CD4-positive, alpha-beta T cell treated with Interleukin-21 for 1 hour (primary cell): Measurements from ENCODE around the gene SKOR1.

Source experiments
- DNase-seq: peaks from one replicate; pipeline ENCODE4 v3.0.0-alpha.2; 2020

The SKOR1 gene

GRCh38 chr15:67832897-67833709 is 7.8 kb downstream of the SKOR1 start:
- DNase-seq, result no peak

GRCh38 chr15:67833710-67834511 is 8.6 kb downstream of the SKOR1 start:
- peak; percentile 35 for DNase-seq

GRCh38 chr15:67834581-67835296 is 9.4 kb downstream of the SKOR1 start:
- DNase-seq, result no peak

DNA sequence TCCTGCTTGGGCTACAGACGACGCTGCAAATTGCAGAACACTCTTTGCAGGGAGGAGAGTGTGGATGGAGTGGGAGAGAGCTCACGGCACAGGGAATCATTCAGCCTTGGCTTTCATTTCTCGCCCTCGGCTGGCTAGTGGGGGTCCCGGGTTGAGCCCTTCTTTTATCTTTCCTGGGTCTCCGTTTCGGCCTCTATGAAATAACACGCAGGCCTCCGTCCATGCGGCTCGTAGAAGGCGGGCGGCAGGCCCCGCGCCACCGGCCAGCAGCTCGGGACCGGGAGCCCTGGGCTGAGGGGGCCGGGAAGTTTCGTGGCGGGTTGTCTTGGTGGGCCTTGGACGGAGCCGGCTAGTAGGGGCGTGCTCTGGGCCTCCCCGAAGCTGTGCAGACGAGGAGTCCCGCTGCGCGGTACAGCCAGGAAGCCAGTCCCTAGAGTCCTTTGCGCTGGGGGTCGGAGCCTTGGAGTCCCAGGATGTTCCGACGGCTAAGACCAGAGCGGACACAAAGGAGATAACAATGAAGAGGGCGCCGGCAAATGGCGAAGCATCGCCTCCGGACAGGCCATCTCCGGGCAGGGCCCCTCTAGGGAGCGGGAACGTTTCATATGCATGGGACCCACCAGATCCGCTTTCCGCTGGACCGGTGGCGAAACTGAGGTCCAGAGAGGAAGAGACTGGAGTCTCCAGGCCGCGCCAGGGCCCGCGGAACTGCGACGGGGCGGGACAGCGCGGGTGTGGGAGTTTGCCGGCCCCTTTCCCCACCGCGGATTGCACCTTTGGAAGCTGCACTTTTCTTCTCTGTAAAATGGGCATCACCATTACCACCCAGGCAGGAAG is 10.2 kb downstream of the SKOR1 start:
- no peak for DNase-seq

GRCh38 chr15:67836134-67836455 is 10.8 kb downstream of the SKOR1 start:
- no peak for DNase-seq

- peak; percentile 69 for DNase-seq
Observed at GRCh38 chr15:67836477-67836876, 11.2 kb downstream of the SKOR1 start.

- no peak for DNase-seq
Observed at GRCh38 chr15:67836955-67837354, 11.6 kb downstream of the SKOR1 start.

DNA sequence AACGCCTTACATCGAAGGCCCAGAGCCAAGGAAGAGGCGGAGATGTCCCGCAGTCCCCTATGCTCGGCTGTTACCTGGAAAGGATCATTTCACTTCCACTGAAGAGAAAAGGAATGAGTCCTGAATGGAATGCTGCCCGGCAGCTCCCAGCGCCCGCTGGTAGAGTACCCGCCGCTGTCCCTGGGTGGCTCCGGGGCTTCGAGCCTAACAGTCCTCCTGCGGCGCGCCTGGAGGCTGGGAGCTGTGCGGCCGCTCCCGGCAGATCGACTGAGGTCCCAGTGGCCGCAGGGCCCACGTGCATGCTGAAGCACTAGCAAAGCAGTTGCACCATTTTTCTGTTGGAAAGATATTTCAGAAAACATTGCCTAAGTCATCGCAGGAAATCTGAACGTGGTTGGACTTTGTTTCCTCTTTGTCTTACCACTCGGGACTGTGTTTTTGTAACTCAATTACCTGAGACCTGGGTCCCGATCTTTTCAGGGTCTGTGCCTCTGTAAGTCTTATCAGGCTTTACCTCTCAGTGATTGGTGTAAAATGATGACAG is 13.6 kb downstream of the SKOR1 start:
- no peak for DNase-seq

DNA sequence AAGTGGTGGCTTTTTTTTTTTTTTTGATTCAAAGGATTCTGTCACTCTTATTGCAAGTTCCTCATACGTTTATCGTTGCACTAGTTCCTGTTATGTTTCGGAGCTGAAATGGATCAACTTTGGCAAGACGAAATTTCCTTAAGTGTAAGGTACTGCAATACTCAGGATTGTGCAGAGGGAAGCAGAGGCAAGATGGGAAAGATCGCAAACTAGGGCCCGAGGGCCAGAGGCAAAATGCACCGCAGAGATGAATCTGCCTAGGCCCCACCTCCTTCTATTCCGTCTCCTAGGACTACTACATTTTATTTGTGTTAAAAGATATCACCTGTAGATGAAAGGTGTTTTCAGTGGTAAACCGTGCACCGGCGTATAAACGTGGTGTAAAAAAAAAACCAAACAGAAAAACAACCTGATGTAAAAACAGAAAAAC is 14.2 kb downstream of the SKOR1 start:
- no peak for DNase-seq

DNA sequence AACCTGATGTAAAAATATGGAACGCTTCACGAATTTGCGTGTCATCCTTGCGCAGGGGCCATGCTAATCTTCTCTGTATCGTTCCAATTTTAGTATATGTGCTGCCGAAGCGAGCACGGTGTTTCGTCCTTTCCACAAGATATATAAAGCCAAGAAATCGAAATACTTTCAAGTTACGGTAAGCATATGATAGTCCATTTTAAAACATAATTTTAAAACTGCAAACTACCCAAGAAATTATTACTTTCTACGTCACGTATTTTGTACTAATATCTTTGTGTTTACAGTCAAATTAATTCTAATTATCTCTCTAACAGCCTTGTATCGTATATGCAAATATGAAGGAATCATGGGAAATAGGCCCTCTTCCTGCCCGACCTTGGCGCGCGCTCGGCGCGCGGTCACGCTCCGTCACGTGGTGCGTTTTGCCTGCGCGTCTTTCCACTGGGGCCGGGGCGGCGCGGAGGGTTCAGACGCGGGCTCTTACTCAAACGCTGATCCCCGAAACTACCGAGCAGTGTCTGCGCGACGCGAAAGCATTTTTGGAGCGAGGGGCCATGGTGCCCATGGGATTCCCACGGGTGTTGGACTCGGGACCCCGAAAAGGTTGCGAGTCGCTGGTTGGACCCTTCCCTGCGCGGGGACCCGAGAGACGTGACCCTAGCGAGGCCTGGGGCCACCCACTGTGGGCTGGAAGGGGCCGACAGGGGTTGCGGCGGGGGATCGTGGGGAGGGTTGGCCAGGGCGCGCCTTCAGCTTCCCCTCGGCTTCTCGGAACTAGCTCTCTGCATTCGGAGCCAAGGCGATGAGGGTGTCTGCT is 14.8 kb downstream of the SKOR1 start, which contains the start of gene RNU6-1:
Gene RNU6-1 (minus strand): TSS at position 117 of the 820 bp plus-strand sequence.
- DNase-seq, result peak; percentile 97

- no peak for DNase-seq
Observed at GRCh38 chr15:67840749-67841512, 15.6 kb downstream of the SKOR1 start.

DNA sequence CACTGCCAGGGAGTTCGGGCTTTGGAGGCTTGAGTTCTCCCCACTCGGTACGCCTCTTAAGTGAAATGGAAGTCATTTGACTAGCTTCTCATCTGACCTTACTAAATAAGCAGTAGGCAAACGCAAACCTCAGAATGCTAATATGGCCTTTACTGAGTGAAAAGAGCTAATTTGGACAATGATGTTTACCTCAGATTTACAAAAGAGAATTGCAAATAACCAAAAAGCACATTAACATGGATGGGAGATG is 16.1 kb downstream of the SKOR1 start:
- DNase-seq, result no peak

GRCh38 chr15:67843092-67843501 is 17.8 kb downstream of the SKOR1 start:
- no peak for DNase-seq

- no peak for DNase-seq
Observed at GRCh38 chr15:67843571-67844387, 18.5 kb downstream of the SKOR1 start.

- no peak for DNase-seq
Observed at GRCh38 chr15:67845974-67846373, 20.7 kb downstream of the SKOR1 start.

GRCh38 chr15:67849538-67849937 is 24.2 kb downstream of the SKOR1 start:
- no peak for DNase-seq

DNA sequence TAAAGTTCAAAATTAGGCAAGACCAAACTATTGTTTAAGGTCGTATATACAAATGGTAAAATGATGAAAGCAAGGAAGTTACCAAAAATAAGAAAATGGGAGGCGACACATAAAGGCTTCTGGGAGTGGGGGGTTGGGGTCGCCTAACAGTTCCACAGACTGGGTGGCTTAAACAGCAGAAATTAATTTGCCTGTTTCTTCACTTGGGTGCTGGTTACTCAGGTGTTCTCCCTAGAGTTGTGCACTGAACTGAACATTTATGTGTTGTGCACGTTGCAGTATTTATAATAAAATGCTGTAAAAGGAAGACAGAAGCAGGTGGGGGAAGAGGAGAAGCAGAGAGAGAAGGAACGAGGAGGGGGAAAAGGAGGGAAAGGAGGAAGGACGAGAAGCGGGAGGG is 25.0 kb downstream of the SKOR1 start:
- DNase-seq, result no peak

DNA sequence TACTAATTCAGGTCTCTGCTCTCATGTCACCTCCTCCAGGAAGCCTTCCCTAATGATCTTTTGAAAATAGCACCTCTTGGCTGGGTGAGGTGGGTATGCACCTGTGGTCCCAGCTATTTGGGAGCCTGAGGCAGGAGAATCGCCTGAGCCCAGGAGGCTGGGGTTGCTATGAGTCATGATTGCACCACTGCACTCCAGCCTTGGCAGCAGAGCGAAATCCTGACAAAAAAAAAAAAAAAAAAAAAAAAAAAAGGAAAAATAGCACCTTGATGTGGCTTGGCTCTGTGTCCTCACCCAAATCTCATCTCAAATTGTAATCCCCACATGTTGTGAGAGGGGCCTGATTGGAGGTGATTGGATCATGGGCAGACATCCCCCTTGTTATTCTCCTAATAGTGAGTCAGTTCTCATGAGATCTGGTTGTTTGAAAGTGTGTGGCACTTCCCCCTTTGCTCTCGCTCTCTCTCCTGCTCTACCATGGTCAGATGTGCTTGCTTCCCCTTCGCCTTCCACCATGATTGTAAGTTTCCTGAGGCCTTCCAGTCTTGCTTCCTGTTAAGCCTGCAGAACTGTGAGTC is 25.8 kb downstream of the SKOR1 start:
- DNase-seq, result no peak

DNA sequence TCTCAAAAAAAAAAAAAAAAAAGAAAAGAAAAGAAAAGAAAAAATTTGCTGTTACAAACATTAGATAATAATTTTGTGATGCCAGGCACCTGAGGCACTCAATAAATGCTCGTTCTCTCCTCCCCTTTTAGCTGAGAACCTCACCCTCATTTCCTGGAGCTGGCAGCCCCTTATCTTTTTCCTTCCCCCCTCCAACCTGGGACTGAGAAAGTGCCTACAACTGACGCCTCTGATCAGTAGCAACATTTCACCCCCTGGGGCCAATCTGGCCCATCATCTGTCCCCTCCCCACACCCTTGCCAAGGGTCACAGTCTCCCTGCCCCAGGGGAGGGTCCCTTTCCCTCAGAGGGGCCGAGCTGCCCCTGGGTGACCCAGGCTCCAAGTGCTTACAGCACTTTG is 27.1 kb downstream of the SKOR1 start:
- no peak for DNase-seq

- no peak for DNase-seq
Observed at GRCh38 chr15:67853454-67853853, 28.1 kb downstream of the SKOR1 start.
